Endothelial cell of umbilical vein (primary cell): ENCODE data around the gene TSPAN8. TPM values are rescaled to one million over a fixed set of nuclear protein-coding genes. Genes with fewer than 3 reads are reported as not detected.

ENCODE experiments used
- BruUV-seq: library from RNA; stranded (reverse); fragments of 400-500 nt; replicated peaks from 2 replicates; lab custom pipeline; 2021; lab: Mats Ljungman, UMichigan
- CTCF ChIA-PET: fragments of 300-600, 350-600 bp; sonication (Branson Sonifier 250); formaldehyde crosslinking; loops from one replicate; lab custom pipeline; 2021; ENCODE audit warnings: antibody characterized with exemption, inconsistent platforms; lab: Charles Lee
- POLR2A ChIA-PET: fragments of 300-600, 350-600 bp; sonication (Branson Sonifier 250); formaldehyde crosslinking; loops from one replicate; lab custom pipeline; 2021; ENCODE audit warnings: antibody characterized with exemption, inconsistent platforms; lab: Charles Lee
- DNase-seq: peaks from one replicate; pipeline ENCODE4 v3.0.0-alpha.2; 2011; ENCODE audit warnings: low read depth, low spot score
- FAIRE-seq: peaks from 2 replicates; lab custom pipeline; 2011; peaks lifted over from hg19 to GRCh38; lab: Jason Lieb, UNC
- H2AFZ ChIP-seq: 2 replicates; pipeline ENCODE4 v1.6.0; 2012; ENCODE audit warnings: low read depth, low read length, control low read depth, inconsistent platforms
- H3K27ac ChIP-seq: 2 replicates; pipeline ENCODE4 v1.5.1; 2011; ENCODE audit warnings: low read depth, mild to moderate bottlenecking, control low read depth, low read length, moderate library complexity; ENCODE audit not compliant: insufficient read depth
- H3K27me3 ChIP-seq, 2 experiments: 2 replicates each; pipeline versions ENCODE4 v1.6.0 to v1.6.1; 2011; ENCODE audit warnings: low read length in 2 of 2, mixed read lengths in 1 of 2; ENCODE audit not compliant: control insufficient read depth in 2 of 2, insufficient read depth in 2 of 2
- H3K36me3 ChIP-seq, 2 experiments: 2 replicates in 1 of 2; 3 replicates in 1 of 2; pipeline ENCODE4 v1.5.1; 2011; ENCODE audit warnings: low read length in 2 of 2, mild to moderate bottlenecking in 1 of 2, moderate library complexity in 1 of 2; ENCODE audit not compliant: control insufficient read depth in 2 of 2, insufficient read depth in 2 of 2; ENCODE audit errors: extremely low read depth in 1 of 2
- H3K4me1 ChIP-seq: 3 replicates; pipeline ENCODE4 v1.5.1; 2011; ENCODE audit warnings: mild to moderate bottlenecking, low read length; ENCODE audit not compliant: control insufficient read depth, insufficient read depth; ENCODE audit errors: extremely low read depth
- H3K4me2 ChIP-seq: 2 replicates; pipeline ENCODE4 v1.6.1; 2011; ENCODE audit warnings: low read length, control low read depth, mixed read lengths; ENCODE audit not compliant: insufficient read depth
- H3K4me3 ChIP-seq, 3 experiments: fragments of 200-600 bp in 1 of 3; sonication (generic), shearing (Covaris generic) in 1 of 3; replicated peaks in 1 of 3; 2 replicates each; pipeline ENCODE4 v1.5.1; 2011 to 2016; ENCODE audit warnings: control low read depth in 3 of 3, low read length in 3 of 3, mild to moderate bottlenecking in 2 of 3, inconsistent platforms in 1 of 3, low read depth in 1 of 3, moderate library complexity in 1 of 3; ENCODE audit not compliant: insufficient read depth in 1 of 3
- H3K79me2 ChIP-seq: 2 replicates; pipeline ENCODE4 v1.6.0; 2012; ENCODE audit warnings: low read length, inconsistent platforms; ENCODE audit not compliant: control insufficient read depth, insufficient read depth
- H3K9ac ChIP-seq: replicated peaks from 2 replicates; pipeline ENCODE3; 2011; ENCODE audit warnings: low read length, control low read depth; ENCODE audit not compliant: insufficient read depth; ENCODE audit errors: extremely low read depth
- H3K9me1 ChIP-seq: replicated peaks from 3 replicates; pipeline ENCODE4 v1.6.0; 2011; ENCODE audit warnings: mild to moderate bottlenecking, low read length; ENCODE audit not compliant: control insufficient read depth, insufficient read depth; ENCODE audit errors: extremely low read depth
- H3K9me3 ChIP-seq: replicated peaks from 2 replicates; pipeline ENCODE4 v1.5.1; 2012; ENCODE audit warnings: low read length, inconsistent platforms; ENCODE audit not compliant: control insufficient read depth, insufficient read depth
- H4K20me1 ChIP-seq: replicated peaks from 2 replicates; pipeline ENCODE3; 2011; ENCODE audit warnings: mild to moderate bottlenecking, low read length; ENCODE audit not compliant: control insufficient read depth, insufficient read depth; ENCODE audit errors: extremely low read depth
- EZH2 ChIP-seq: IDR thresholded peaks from 2 replicates; pipeline ENCODE4 v1.6.1; 2012; ENCODE audit warnings: borderline replicate concordance, low read depth, mild to moderate bottlenecking, moderate library complexity, low read length, inconsistent platforms; ENCODE audit not compliant: severe bottlenecking
- FOS ChIP-seq: IDR thresholded peaks from 2 replicates; pipeline ENCODE4 v1.6.1; 2011; ENCODE audit warnings: mild to moderate bottlenecking, low read length, moderate library complexity, borderline replicate concordance; ENCODE audit not compliant: insufficient read depth
- GATA2 ChIP-seq: IDR thresholded peaks from 2 replicates; pipeline ENCODE4 v1.7.0; 2011; ENCODE audit warnings: low read depth, mild to moderate bottlenecking, moderate library complexity, mixed read lengths, low read length; ENCODE audit not compliant: insufficient read length, insufficient read depth
- JUN ChIP-seq: IDR thresholded peaks from 2 replicates; pipeline ENCODE4 v1.6.1; 2011; ENCODE audit warnings: borderline replicate concordance, low read depth; ENCODE audit not compliant: insufficient read length, insufficient read depth
- MYC ChIP-seq: IDR thresholded peaks from one replicate; pipeline ENCODE4 v1.6.1; 2011; ENCODE audit warnings: mild to moderate bottlenecking, low read depth, low read length
- POLR2A ChIP-seq: IDR thresholded peaks from 2 replicates; pipeline ENCODE4 v1.6.1; 2012; ENCODE audit warnings: low read depth, mild to moderate bottlenecking, control low read depth, low read length
- POLR2AphosphoS5 ChIP-seq: IDR thresholded peaks from 2 replicates; pipeline ENCODE4 v1.6.1; 2012; ENCODE audit warnings: low read depth, mild to moderate bottlenecking, control low read depth, low read length, moderate library complexity; ENCODE audit not compliant: insufficient read depth
- dilution Hi-C: fragments of 300-500 bp; cut with MboI; formaldehyde crosslinking; loops from one replicate; pipeline ENCODE4 v1.15.0; 2019; ENCODE audit warnings: low sequenced_read_pairs; ENCODE audit not compliant: extremely low pct_ligation_motif_present
- intact Hi-C: fragments of 100-400 bp; cut with micrococcal nuclease; formaldehyde crosslinking; loops from one replicate; pipeline ENCODE4 v1.10.0; 2022
- polyA plus RNA-seq, 4 experiments: library from polyadenylated mRNA; depleted of rRNA in 3 of 4; stranded (reverse) in 3 of 4; unstranded in 1 of 4; fragments of >200 nt; gene quantifications; 2 replicates each; pipeline versions ENCODE4 v1.2.1 to v1.2.3, GENCODE V29; 2011 to 2012; ENCODE audit warnings: missing spikeins in 1 of 4
- total RNA-seq: library from RNA; stranded (reverse); gene quantifications from 2 replicates; pipeline ENCODE4 v1.2.3, GENCODE V29; 2021
- TF ChIP-seq, protein P1 (sequence below), 2 donors: IDR thresholded peaks; 1 replicate in 1 of 2; 2 replicates in 1 of 2; pipeline ENCODE4 v1.5.1; 2011; ENCODE audit warnings: low read length in 2 of 2, mild to moderate bottlenecking in 2 of 2, moderate library complexity in 2 of 2, control low read depth in 1 of 2, inconsistent platforms in 1 of 2, low read depth in 1 of 2; ENCODE audit not compliant: insufficient read depth in 1 of 2; ENCODE audit errors: extremely low read depth in 1 of 2
- TF ChIP-seq, protein P2 (sequence below): IDR thresholded peaks from 2 replicates; pipeline ENCODE4 v1.6.1; 2011; ENCODE audit not compliant: insufficient read depth, insufficient read length

The TSPAN8 gene
- total and polyA plus RNA-seq, 2 donors (not counting 3 experiments of a cell fraction or from before 2014, with no cell fraction given), result 1.2 to 1.6 TPM

DNA sequence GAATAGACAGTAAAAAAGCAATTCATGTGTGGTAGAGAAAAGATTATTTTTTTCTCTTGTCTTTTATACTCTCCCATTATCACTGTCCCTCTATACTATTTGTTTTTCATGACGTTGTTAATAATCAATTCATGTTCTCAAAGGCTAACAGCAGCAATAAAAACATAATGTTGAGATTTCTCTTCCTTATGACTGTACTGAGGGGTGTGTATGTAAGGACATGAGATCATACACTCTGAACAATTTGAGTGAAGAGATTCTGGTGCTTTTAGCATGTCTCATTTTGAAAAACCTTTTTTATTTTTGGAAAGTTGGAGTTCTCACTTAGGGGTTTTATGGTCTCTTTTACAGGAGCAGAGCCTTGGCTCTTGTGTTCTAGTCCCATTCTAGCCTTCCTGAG, 3.8 kb upstream of the TSPAN8 start:
- intact Hi-C loops, result no loop called here
- POLR2A ChIA-PET, result no interaction called here

More for the DNA sequence above, 3.8 kb upstream of the TSPAN8 start:
- Histone ChIP-seq H3K36me3 (no peaks in the 10 kb centered on the region), H3K4me2 (no peak overlapping the region), H3K9me1 (no peaks in the 10 kb centered on the region), H3K4me1 (peaks cover 16% of the 10 kb centered on the region), H3K27ac (no peak overlapping the region), H2AFZ (no peak overlapping the region), H4K20me1 (no peaks in the 10 kb centered on the region), H3K27me3 (no peaks in the 10 kb centered on the region), H3K9ac (no peak overlapping the region), H3K9me3 (no peaks in the 10 kb centered on the region), H3K4me3 (no peak overlapping the region), H3K79me2 (no peaks in the 10 kb centered on the region)
- dilution Hi-C loops, result no loop called here
- BruUV-seq, result no TSS peak
- TF ChIP-seq POLR2AphosphoS5 (no peak), MYC (no peak), POLR2A (no peak), EZH2 (no peak), GATA2 (no peak), FOS (no peak), JUN (no peak)
- TF ChIP-seq, protein P1, sequence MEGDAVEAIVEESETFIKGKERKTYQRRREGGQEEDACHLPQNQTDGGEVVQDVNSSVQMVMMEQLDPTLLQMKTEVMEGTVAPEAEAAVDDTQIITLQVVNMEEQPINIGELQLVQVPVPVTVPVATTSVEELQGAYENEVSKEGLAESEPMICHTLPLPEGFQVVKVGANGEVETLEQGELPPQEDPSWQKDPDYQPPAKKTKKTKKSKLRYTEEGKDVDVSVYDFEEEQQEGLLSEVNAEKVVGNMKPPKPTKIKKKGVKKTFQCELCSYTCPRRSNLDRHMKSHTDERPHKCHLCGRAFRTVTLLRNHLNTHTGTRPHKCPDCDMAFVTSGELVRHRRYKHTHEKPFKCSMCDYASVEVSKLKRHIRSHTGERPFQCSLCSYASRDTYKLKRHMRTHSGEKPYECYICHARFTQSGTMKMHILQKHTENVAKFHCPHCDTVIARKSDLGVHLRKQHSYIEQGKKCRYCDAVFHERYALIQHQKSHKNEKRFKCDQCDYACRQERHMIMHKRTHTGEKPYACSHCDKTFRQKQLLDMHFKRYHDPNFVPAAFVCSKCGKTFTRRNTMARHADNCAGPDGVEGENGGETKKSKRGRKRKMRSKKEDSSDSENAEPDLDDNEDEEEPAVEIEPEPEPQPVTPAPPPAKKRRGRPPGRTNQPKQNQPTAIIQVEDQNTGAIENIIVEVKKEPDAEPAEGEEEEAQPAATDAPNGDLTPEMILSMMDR (IDR thresholded peaks at IDR 0.05; ENCODE audit: extremely low read depth in 1 of 2, insufficient read depth in 1 of 2, low read depth in 1 of 2, low read length in 2 of 2), result no peak
- TF ChIP-seq, protein P2, sequence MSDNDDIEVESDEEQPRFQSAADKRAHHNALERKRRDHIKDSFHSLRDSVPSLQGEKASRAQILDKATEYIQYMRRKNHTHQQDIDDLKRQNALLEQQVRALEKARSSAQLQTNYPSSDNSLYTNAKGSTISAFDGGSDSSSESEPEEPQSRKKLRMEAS, result no peak
- CTCF ChIA-PET, result no interaction called here
- DNase-seq (no peak), FAIRE-seq (no peak)
